B cell (primary cell): ENCODE results near the gene VIPR2. TPM values are rescaled to one million over a fixed set of nuclear protein-coding genes. Genes with fewer than 3 reads are reported as not detected.

Experiments used
- ATAC-seq: fragments of 200-7000 bp; cut with Tn5 transposase; one replicate; pipeline ENCODE4 v1.10.0; 2021; ENCODE audit warnings: low read depth, mild to moderate bottlenecking, moderate number of reproducible peaks, moderate library complexity
- CTCF ChIA-PET: fragments of 350-600 bp; sonication (Branson Sonifier 250); formaldehyde crosslinking; loops from one replicate; lab custom pipeline; 2021; ENCODE audit warnings: antibody characterized with exemption, inconsistent platforms; lab: Charles Lee
- POLR2A ChIA-PET: fragments of 350-600 bp; sonication (Branson Sonifier 250); formaldehyde crosslinking; loops from one replicate; lab custom pipeline; 2021; ENCODE audit warnings: antibody characterized with exemption; lab: Charles Lee
- DNase-seq: peaks from one replicate; pipeline ENCODE4 v3.0.0; 2013
- H2AFZ ChIP-seq: 2 replicates; pipeline ENCODE4 v1.6.1; 2012; ENCODE audit warnings: mild to moderate bottlenecking, low read depth, low read length; ENCODE audit not compliant: insufficient read depth, poor library complexity, severe bottlenecking
- H3K27ac ChIP-seq, 2 donors: 1 replicate in 1 of 2; 2 replicates in 1 of 2; pipeline ENCODE4 v1.5.1; 2012 to 2013; ENCODE audit warnings: low read length in 2 of 2, mild to moderate bottlenecking in 2 of 2, moderate library complexity in 1 of 2
- H3K27me3 ChIP-seq, 4 experiments: fragments of 200-600 bp in 1 of 4; sonication (generic) in 1 of 4; replicated peaks in 1 of 4; 1 replicate in 2 of 4; 2 replicates in 2 of 4; pipeline versions ENCODE4 v1.6.1 to v1.7.0; 2013 to 2016; ENCODE audit warnings: low read length in 3 of 4, mild to moderate bottlenecking in 2 of 4, mixed read lengths in 1 of 4, moderate library complexity in 1 of 4; ENCODE audit not compliant: insufficient read depth in 4 of 4, control insufficient read depth in 3 of 4; ENCODE audit errors: control extremely low read depth in 1 of 4
- H3K36me3 ChIP-seq, 2 experiments: replicated peaks in 1 of 2; 1 replicate in 1 of 2; 2 replicates in 1 of 2; pipeline versions ENCODE4 v1.6.1 to v1.7.1; 2013; ENCODE audit warnings: low read length in 1 of 2; ENCODE audit not compliant: insufficient read depth in 2 of 2, control insufficient read depth in 1 of 2; ENCODE audit errors: control extremely low read depth in 1 of 2, extremely low read depth in 1 of 2
- H3K4me1 ChIP-seq, 2 donors: fragments of 200-600 bp in 1 of 2; sonication (generic) in 1 of 2; 1 replicate in 1 of 2; 2 replicates in 1 of 2; pipeline versions ENCODE4 v1.5.1 to v1.6.1; 2013 to 2017; ENCODE audit warnings: low read length in 2 of 2; ENCODE audit not compliant: control insufficient read depth in 2 of 2, insufficient read depth in 2 of 2
- H3K4me2 ChIP-seq: replicated peaks from 2 replicates; pipeline ENCODE3; 2012; ENCODE audit warnings: mild to moderate bottlenecking, low read depth, low read length; ENCODE audit not compliant: poor library complexity, severe bottlenecking
- H3K4me3 ChIP-seq, 5 experiments: fragments of 200-600 bp in 1 of 5; sonication (generic) in 1 of 5; 1 replicate in 3 of 5; 2 replicates in 2 of 5; pipeline versions ENCODE4 v1.5.1 to v1.7.0; 2011 to 2016; ENCODE audit warnings: low read length in 4 of 5, mild to moderate bottlenecking in 4 of 5, low read depth in 2 of 5, control low read depth in 1 of 5, moderate library complexity in 1 of 5; ENCODE audit not compliant: insufficient read depth in 1 of 5; ENCODE audit errors: control extremely low read depth in 1 of 5, extremely low read depth in 1 of 5
- H3K79me2 ChIP-seq: fragments of 200-600 bp; sonication (generic); one replicate; pipeline ENCODE4 v1.6.0; 2016; ENCODE audit warnings: low read length; ENCODE audit not compliant: control insufficient read depth, insufficient read depth
- H3K9ac ChIP-seq: fragments of 200-600 bp; sonication (generic); 2 replicates; pipeline ENCODE4 v1.6.1; 2017; ENCODE audit warnings: mild to moderate bottlenecking, low read length, moderate library complexity
- H3K9me3 ChIP-seq, 3 donors: one replicate each; pipeline versions ENCODE4 v1.6.1 to v1.7.1; 2013; ENCODE audit warnings: low read length in 2 of 3; ENCODE audit not compliant: control insufficient read depth in 2 of 3, insufficient read depth in 1 of 3; ENCODE audit errors: control extremely low read depth in 1 of 3
- H4K20me1 ChIP-seq: 2 replicates; pipeline ENCODE4 v1.6.0; 2012; ENCODE audit warnings: mild to moderate bottlenecking, low read length; ENCODE audit not compliant: insufficient read depth, control insufficient read depth, poor library complexity, severe bottlenecking
- H3K27ac Mint-ChIP-seq: one replicate; pipeline ENCODE4 v1.8.0; 2021; ENCODE audit warnings: mixed read lengths
- H3K27me3 Mint-ChIP-seq: one replicate; pipeline ENCODE4 v1.8.0; 2021; ENCODE audit warnings: mixed read lengths
- H3K4me1 Mint-ChIP-seq: one replicate; pipeline ENCODE4 v1.8.0; 2021; ENCODE audit warnings: mixed read lengths
- H3K4me3 Mint-ChIP-seq: one replicate; pipeline ENCODE4 v1.8.0; 2021; ENCODE audit warnings: mixed read lengths
- H3K9me3 Mint-ChIP-seq: one replicate; pipeline ENCODE4 v1.8.0; 2022; ENCODE audit warnings: mixed read lengths; ENCODE audit not compliant: insufficient read depth
- EZH2 ChIP-seq: IDR thresholded peaks from 2 replicates; pipeline ENCODE4 v1.6.1; 2012; ENCODE audit warnings: borderline replicate concordance, low read depth, mild to moderate bottlenecking, moderate library complexity, low read length; ENCODE audit not compliant: insufficient read depth, poor library complexity, severe bottlenecking
- WGBS: methylation state at CpG from one replicate; pipeline ENCODE4 v1.1.5; 2013; ENCODE audit warnings: missing lambda C conversion rate; ENCODE audit not compliant: insufficient coverage; 5-methylcytosine and 5-hydroxymethylcytosine counted together
- intact Hi-C: fragments of 100-400 bp; cut with micrococcal nuclease; formaldehyde crosslinking; loops from one replicate; pipeline ENCODE4 v1.10.0; 2022
- polyA plus RNA-seq: library from polyadenylated mRNA; depleted of rRNA; stranded (reverse); fragments of >200 nt; gene quantifications from 2 replicates; pipeline ENCODE4 v1.2.3, GENCODE V29; 2012
- total RNA-seq, 2 donors: library from RNA; stranded (reverse); fragments of 120-200 nt in 1 of 2; gene quantifications; 1 replicate in 1 of 2; 2 replicates in 1 of 2; pipeline versions ENCODE4 v1.2.3 to v1.2.4, GENCODE V29; 2013 to 2022
- TF ChIP-seq, protein P1 (sequence below): fragments of 200-600 bp; IDR thresholded peaks from one replicate; pipeline ENCODE4 v1.8.0; 2022; ENCODE audit warnings: antibody characterized with exemption, mild to moderate bottlenecking

The VIPR2 gene
- total and polyA plus RNA-seq, 2 donors (not counting 1 experiment from before 2014, with no cell fraction given), result not detected

DNA sequence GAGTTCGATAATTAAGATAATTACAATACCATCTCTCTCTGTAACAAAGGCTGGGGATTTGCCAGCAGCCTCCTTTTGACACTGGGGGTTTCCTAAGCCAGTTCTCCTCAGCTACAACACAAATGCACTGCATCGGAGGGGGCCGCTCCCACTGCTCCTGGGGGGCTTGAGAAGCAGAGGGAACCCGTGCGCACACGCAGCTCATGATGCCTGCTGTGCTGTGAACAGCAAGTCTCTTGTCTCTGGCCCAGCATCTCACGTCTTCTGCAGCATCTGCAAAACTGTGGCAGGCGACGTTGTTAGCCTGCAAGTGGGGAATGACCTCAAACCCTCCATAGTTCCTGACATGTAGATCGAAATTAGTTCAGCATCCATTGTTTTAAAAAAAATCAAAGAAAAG is 5.5 kb downstream of the VIPR2 start:
- peaks cover 2 to 7% of the 10 kb centered on the region in 2 donors for H3K4me1 ChIP-seq
- ATAC-seq, result no peak
- intact Hi-C loops, result no loop called here

DNA sequence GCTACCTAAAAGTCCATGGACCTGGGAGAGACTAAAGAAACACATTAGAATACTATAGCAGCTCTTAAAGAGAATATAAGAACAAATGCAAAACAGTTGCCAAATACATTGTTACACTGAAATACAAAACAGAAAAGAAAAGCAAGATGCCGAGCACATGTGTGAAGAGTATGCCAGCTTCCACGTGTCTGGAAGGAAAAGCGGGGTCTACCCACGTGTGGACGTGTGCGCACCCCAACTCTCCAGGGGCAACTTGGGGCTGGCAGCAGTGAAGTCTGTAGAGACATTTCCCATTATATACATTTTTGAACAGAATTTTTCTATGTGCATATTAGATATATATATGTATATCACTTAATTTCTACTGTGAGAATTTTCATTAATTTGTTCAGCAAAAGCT is 6.2 kb downstream of the VIPR2 start:
- H3K27ac Mint-ChIP-seq, result no peak overlapping the region
- Histone ChIP-seq H3K9me3 (peaks cover 0 to 5% (median 0%) of the 10 kb centered on the region in 3 donors), H3K4me3 (no peak overlapping the region), H3K27me3 (peaks cover 0 to 11% (median 5%) of the 10 kb centered on the region in 4 experiments), H3K79me2 (no peaks in the 10 kb centered on the region), H4K20me1 (no peaks in the 10 kb centered on the region), H3K27ac (no peak overlapping the region), H3K36me3 (no peaks in the 10 kb centered on the region), H3K4me2 (no peak overlapping the region), H3K9ac (no peak overlapping the region), H2AFZ (no peak overlapping the region), H3K4me1 (no peaks in the 10 kb centered on the region)
- ATAC-seq (no peak), DNase-seq (no peak)
- intact Hi-C loops, result no loop called here
- POLR2A ChIA-PET, result no interaction called here
- CTCF ChIA-PET, result no interaction called here
- H3K27me3 Mint-ChIP-seq, result peaks cover 15% of the 10 kb centered on the region
- no peak overlapping the region for H3K4me3 Mint-ChIP-seq
- 92% methylated on average over 2 of the region's 6 CpGs for WGBS
- H3K4me1 Mint-ChIP-seq, result no peaks in the 10 kb centered on the region
- no peaks in the 10 kb centered on the region for H3K9me3 Mint-ChIP-seq
- TF ChIP-seq EZH2, result no peak
- TF ChIP-seq, protein P1, sequence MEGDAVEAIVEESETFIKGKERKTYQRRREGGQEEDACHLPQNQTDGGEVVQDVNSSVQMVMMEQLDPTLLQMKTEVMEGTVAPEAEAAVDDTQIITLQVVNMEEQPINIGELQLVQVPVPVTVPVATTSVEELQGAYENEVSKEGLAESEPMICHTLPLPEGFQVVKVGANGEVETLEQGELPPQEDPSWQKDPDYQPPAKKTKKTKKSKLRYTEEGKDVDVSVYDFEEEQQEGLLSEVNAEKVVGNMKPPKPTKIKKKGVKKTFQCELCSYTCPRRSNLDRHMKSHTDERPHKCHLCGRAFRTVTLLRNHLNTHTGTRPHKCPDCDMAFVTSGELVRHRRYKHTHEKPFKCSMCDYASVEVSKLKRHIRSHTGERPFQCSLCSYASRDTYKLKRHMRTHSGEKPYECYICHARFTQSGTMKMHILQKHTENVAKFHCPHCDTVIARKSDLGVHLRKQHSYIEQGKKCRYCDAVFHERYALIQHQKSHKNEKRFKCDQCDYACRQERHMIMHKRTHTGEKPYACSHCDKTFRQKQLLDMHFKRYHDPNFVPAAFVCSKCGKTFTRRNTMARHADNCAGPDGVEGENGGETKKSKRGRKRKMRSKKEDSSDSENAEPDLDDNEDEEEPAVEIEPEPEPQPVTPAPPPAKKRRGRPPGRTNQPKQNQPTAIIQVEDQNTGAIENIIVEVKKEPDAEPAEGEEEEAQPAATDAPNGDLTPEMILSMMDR, result no peak

More for the DNA sequence above, 5.5 kb downstream of the VIPR2 start:
- Histone ChIP-seq H2AFZ (no peak overlapping the region), H3K36me3 (no peaks in the 10 kb centered on the region), H3K79me2 (no peaks in the 10 kb centered on the region), H3K9ac (no peak overlapping the region), H4K20me1 (no peaks in the 10 kb centered on the region), H3K4me3 (no peak overlapping the region), H3K27ac (no peak overlapping the region), H3K27me3 (peaks cover 0 to 18% (median 8%) of the 10 kb centered on the region in 4 experiments), H3K9me3 (peaks cover 0 to 11% (median 0%) of the 10 kb centered on the region in 3 donors), H3K4me2 (no peak overlapping the region)
- Mint-ChIP-seq H3K27me3 (peaks cover 15% of the 10 kb centered on the region), H3K27ac (no peak overlapping the region), H3K9me3 (no peaks in the 10 kb centered on the region), H3K4me1 (peaks cover 3% of the 10 kb centered on the region), H3K4me3 (no peak overlapping the region)
- no peak for DNase-seq
- CTCF ChIA-PET, result no interaction called here
- POLR2A ChIA-PET, result no interaction called here
- 91% methylated on average over 9 of the region's 10 CpGs for WGBS
- TF ChIP-seq, protein P1, result no peak
- no peak for TF ChIP-seq EZH2
